NCI-H774 (cell line): ENCODE data around the gene SCGB1A1.

Experiments used
- DNase-seq: peaks from one replicate; lab custom pipeline; 2025; lab: John Stamatoyannopoulos, UW

The SCGB1A1 gene

DNA sequence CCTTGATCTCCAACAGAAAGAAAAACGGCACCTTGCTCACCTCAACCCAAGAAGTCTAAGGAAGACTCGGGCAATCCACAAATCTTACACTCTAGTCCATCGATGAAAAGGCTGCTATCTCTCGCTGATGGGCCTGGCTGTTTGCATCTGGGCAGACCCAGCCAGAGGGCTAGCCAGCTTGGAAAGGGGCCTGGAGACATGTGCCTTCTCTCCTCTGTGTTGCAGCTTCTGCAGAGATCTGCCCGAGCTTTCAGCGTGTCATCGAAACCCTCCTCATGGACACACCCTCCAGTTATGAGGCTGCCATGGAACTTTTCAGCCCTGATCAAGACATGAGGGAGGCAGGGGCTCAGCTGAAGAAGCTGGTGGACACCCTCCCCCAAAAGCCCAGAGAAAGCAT is 3.2 kb downstream of the SCGB1A1 start:
- no peak for DNase-seq

- DNase-seq: no peak
Observed at GRCh38 chr11:62423012-62423411, 4.2 kb downstream of the SCGB1A1 start.

DNA sequence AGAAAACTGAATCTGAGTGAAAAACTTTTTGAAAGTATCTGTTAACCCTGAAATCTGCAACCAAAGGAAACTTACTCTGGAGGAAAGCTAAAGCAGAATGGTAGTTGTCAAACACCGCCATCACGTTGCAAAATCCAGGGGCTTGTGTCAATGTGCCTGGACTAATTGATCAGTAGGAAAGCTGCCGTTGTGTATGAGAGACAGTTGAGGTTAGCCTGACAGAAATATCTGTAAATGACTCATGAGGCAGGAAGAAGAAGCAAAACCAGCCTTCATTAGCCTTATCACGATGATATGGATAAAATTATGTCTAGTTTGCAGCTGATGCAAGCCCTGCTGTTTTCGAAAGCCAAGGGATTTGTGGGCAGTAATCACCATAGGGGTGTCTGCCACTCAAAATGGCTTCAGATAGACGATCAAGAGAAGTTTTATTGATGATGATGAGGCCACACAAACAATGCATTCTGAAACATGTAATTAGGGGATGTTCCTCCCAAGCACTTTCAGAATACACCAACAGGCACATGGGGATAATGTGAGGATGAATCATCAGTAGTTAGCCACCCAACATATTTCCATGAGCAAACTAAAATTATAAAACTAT is 8.9 kb downstream of the SCGB1A1 start:
- no peak for DNase-seq

DNA sequence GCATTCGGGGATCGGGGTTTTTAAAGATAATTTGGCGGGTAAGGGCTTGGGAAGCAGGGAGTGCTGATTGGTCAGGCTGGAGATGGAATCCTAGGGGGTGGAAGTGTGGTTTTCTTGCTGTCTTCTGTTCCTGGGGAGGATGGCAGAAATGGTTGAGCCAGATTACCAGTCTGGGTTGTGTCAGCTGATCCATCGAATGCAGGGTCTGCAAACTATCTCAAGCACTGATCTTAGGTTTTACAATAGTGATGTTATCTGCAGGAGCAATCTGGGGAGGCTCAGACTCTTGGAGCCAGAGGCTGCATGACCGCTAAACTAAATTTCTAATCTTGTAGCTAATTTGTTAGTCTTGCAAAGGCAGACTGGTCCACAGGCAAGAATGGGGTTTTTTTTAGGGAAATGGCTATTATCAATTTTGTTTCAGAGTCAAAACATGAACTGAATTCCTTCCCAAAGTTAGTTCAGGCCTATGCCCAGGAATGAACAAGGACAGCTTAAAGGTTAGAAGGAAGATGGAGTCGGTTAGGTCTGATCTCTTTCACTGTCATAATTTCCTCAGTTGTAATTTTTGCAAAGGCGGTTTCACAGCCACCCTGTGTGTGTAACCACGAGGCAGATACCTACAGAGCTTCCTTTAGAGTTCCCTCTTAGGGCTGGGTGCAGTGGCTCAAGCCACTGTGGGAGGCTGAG is 10.2 kb downstream of the SCGB1A1 start:
- no peak for DNase-seq

GRCh38 chr11:62430425-62430824 is 11.6 kb downstream of the SCGB1A1 start:
- DNase-seq: no peak

DNA sequence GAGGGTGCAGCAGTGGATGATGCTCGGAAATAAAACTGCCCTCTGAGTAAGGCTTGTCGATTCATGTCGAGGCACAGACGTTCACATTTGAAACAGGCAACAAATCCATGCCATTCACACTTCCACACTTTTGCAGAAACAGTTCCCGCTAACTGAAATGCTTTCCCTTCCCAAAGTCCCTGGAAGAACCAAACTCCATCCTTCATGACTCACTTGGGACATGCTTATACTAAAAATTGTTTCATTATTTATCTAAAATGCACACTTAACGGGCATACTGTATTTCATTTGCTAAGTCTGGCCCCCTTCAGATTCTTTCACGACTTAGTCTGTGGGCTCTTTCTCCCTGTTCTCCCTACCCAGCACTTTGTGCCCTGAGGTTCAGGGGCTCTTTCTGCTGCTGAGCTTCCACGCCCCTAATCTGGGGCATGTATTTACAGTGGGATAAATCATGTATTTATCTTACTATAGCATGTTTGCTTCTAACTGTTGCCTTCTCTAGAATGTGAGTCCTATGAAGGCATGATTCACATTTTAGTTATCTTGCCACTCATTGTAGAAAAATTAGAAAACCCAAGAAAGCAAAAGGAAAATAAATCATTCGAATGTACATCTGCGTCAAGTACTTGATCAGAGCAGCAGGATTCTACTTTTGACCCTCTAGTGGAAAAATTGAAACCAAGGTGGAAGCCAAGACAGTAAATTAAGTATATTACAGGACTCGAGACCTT is 12.5 kb downstream of the SCGB1A1 start:
- DNase-seq: no peak

GRCh38 chr11:62432695-62433094 is 13.9 kb downstream of the SCGB1A1 start:
- DNase-seq: no peak

GRCh38 chr11:62433141-62433903 is 14.5 kb downstream of the SCGB1A1 start:
- DNase-seq: no peak

DNA sequence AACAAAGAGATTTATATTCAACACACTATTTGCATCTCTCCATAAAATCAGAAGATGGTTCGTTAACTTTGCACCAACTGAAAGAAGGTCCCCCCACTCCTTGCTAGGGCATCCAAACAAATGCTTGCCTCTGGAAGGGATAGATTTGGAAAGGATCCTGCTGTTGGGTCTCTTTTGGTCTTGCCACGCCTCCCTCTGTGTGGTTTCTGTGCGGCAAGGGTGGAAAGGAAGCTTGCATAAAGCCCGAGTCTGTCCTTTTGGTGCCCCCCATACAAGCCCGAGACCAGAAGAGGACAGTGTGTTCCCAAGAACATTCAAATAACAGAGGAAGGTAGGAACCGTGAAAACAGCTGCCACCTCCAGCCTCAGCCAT is 15.1 kb downstream of the SCGB1A1 start:
- DNase-seq: no peak

DNA sequence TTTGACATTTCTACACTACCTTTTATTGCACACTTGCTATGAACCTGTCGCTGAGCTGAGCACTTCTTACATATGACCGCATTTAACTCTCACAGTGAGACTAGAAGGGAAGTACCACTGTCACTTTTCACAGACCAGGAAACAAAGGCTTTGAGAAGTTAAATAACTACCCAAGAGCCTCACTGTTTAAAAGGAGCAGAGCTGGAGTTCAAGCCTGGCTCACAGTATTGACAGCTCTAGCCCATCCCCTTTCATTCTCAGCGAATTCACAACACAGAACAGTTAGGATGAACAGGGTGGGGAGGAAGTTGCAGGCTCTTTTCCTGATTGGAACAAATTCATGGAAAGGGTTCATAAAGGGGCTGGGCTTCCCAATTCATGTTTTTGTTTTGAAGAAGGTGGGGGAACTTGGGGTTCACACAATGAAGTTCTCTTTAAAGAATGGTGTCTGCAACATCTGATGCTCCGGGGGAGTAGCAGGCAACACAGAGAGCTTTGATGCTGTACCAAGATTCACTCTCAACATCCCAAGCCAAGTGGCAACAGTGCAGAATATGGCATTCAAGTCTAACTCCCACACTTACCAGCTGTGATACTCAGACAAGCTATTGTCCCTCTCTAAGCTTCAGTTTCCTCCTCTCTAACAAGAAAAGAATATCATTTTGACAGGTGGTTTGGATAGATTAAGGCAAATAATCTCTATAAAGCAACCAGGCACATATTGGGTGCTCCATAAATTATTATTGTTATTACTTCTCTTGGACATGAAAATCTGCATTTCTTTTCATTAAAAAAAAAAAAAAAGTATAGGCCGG is 17.2 kb downstream of the SCGB1A1 start:
- DNase-seq: no peak

- no peak for DNase-seq
Observed at GRCh38 chr11:62437616-62438015, 18.8 kb downstream of the SCGB1A1 start.

DNA sequence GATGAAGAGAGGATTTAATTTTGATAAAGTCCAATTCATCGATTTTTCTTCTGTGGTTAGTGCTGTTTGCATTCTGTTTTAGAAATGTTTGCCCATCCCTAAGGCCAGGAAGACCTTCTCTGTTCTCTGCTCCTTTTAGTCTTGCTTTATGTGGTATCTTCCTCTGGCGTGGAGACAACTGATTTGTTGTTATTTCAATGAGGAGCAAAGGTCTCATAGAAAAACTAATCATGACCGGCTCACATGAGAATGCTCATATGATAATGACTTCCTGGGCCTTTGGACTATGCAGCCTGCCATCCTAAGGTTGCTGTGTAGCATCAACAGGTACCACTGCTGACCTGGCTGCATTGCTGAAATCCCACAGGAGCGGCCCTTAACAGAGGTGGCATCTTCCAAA is 19.8 kb downstream of the SCGB1A1 start:
- no peak for DNase-seq

DNA sequence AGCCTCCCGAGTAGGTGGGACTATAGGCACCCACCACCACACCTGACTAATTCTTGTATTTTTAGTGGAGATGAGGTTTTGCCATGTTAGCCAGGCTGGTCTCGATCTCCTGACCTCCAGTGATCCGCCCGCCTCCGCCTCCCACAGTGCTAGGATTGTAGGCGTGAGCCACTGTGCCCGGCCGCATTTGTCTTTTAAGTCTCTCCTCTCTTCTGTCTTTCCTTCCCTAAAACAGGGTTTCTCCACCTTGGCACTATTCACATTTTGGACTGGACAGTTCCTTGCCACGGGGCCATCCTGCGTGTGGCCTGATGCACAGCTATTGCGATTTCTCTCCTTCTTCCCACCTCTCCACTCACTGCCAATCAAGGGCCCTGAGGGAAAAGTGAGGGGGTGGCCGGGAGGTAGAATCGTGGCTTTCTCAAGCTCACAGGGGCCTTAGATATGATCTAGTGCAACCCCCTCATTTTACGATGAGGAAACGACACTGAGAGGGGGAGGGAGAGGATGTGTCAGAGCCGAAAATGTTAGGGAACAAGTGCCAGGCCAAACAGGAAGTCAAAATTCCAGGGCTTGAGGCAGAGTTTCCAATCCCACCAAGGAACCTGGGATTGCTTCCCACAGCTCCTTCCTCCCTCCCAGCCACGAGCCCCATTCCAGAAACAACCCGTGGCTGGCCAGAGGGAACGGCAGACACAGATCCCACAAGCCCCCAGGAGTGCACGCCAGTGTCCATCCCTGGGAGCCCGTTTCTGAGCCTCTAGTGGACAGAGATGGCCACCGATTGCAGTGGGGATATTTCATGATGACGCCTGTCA is 21.2 kb downstream of the SCGB1A1 start:
- no peak for DNase-seq

GRCh38 chr11:62443390-62444235 is 24.8 kb downstream of the SCGB1A1 start:
- no peak for DNase-seq

GRCh38 chr11:62444236-62444833 is 25.5 kb downstream of the SCGB1A1 start:
- no peak for DNase-seq

GRCh38 chr11:62444835-62445234 is 26.0 kb downstream of the SCGB1A1 start:
- no peak for DNase-seq

- DNase-seq: no peak
Observed at GRCh38 chr11:62445314-62445740, 26.5 kb downstream of the SCGB1A1 start.

- DNase-seq: no peak
Observed at GRCh38 chr11:62446091-62446490, 27.3 kb downstream of the SCGB1A1 start.

GRCh38 chr11:62449451-62449851 is 30.6 kb downstream of the SCGB1A1 start:
- DNase-seq: peak; percentile 68
